HepG2 (cell line): Measurements from ENCODE around the gene PRMT7. TPM values are rescaled to one million over a fixed set of nuclear protein-coding genes. Genes with fewer than 3 reads are reported as not detected.
A peak's percentile ranks its signal among the peaks of the same experiment; 100 is the strongest.

Experiments used
- ATAC-seq: fragments of 200-7000 bp; cut with Tn5 transposase; 3 replicates; pipeline ENCODE4 v1.9.1; 2020; ENCODE audit warnings: mild to moderate bottlenecking, moderate library complexity
- BruUV-seq: library from RNA; stranded (reverse); fragments of 400-500 nt; replicated peaks from 2 replicates; lab custom pipeline; 2021; lab: Mats Ljungman, UMichigan
- CTCF ChIA-PET: fragments of 300-600 bp; formaldehyde crosslinking; extraction: SDS; loops from one replicate; lab custom pipeline; 2021; ENCODE audit warnings: low total read pairs, inconsistent platforms, low intra/inter-chr PET ratio; lab: Yijun Ruan, JAX
- POLR2A ChIA-PET: fragments of 350-600 bp; sonication (Branson Sonifier 250); formaldehyde crosslinking; loops from one replicate; lab custom pipeline; 2020; ENCODE audit warnings: antibody characterized with exemption, inconsistent platforms; lab: Yijun Ruan, JAX
- DNase-seq: peaks from one replicate; pipeline ENCODE4 v3.0.0-alpha.2; 2015; ENCODE audit warnings: low spot score
- FAIRE-seq: peaks from 3 replicates; lab custom pipeline; 2011; peaks lifted over from hg19 to GRCh38; lab: Jason Lieb, UNC
- H2AFZ ChIP-seq: one replicate; pipeline ENCODE4 v1.6.1; 2011; ENCODE audit warnings: low read length, inconsistent platforms
- H3K27ac ChIP-seq: fragments of 300-600 bp; 3 replicates; pipeline ENCODE4 v1.8.0; 2011; ENCODE audit warnings: mixed run types, mild to moderate bottlenecking, mixed read lengths, low read length, inconsistent platforms; ENCODE audit not compliant: insufficient read depth; ENCODE audit errors: extremely low read length
- H3K27me3 ChIP-seq, 2 experiments: fragments of 200-600 bp in 1 of 2; 2 replicates in 1 of 2; 3 replicates in 1 of 2; pipeline versions ENCODE4 v1.6.0 to v1.8.0; 2011; ENCODE audit warnings: low read length in 2 of 2, mild to moderate bottlenecking in 2 of 2, moderate library complexity in 2 of 2, inconsistent platforms in 1 of 2; ENCODE audit not compliant: insufficient read depth in 2 of 2, control insufficient read depth in 1 of 2
- H3K36me3 ChIP-seq, 2 experiments: fragments of 200-600 bp in 1 of 2; replicated peaks in 1 of 2; 2 replicates in 1 of 2; 3 replicates in 1 of 2; pipeline versions ENCODE4 v1.5.1 to v1.8.0; 2011; ENCODE audit warnings: low read length in 2 of 2, inconsistent platforms in 1 of 2; ENCODE audit not compliant: insufficient read depth in 2 of 2, control insufficient read depth in 1 of 2
- H3K4me1 ChIP-seq: 2 replicates; pipeline ENCODE4 v1.5.1; 2012; ENCODE audit warnings: low read length, inconsistent platforms; ENCODE audit not compliant: insufficient read depth
- H3K4me2 ChIP-seq: 2 replicates; pipeline ENCODE4 v1.6.0; 2011; ENCODE audit warnings: low read depth, low read length, inconsistent platforms
- H3K4me3 ChIP-seq, 3 experiments: fragments of 200-600 bp in 1 of 3; sonication (generic), shearing (Covaris generic) in 1 of 3; replicated peaks in 1 of 3; 2 replicates each; pipeline ENCODE4 v1.5.1; 2011 to 2016; ENCODE audit warnings: low read length in 3 of 3, inconsistent platforms in 2 of 3, low read depth in 2 of 3, mild to moderate bottlenecking in 2 of 3, control low read depth in 1 of 3, mixed read lengths in 1 of 3; ENCODE audit not compliant: insufficient read depth in 1 of 3
- H3K79me2 ChIP-seq: one replicate; pipeline ENCODE4 v1.6.1; 2011; ENCODE audit warnings: low read length, inconsistent platforms; ENCODE audit not compliant: insufficient read depth
- H3K9ac ChIP-seq: 2 replicates; pipeline ENCODE4 v1.6.0; 2011; ENCODE audit warnings: mild to moderate bottlenecking, low read depth, low read length, inconsistent platforms; ENCODE audit not compliant: insufficient read depth
- H3K9me3 ChIP-seq: 2 replicates; pipeline ENCODE4 v1.5.1; 2012; ENCODE audit warnings: mild to moderate bottlenecking, low read length
- H4K20me1 ChIP-seq: 2 replicates; pipeline ENCODE4 v1.6.0; 2011; ENCODE audit warnings: inconsistent platforms, mild to moderate bottlenecking, low read length, moderate library complexity; ENCODE audit not compliant: insufficient read depth
- CBFB ChIP-seq: sonication (generic); formaldehyde crosslinking; IDR thresholded peaks from 2 replicates; pipeline ENCODE4 v1.4.0; 2020; ENCODE audit warnings: missing genetic modification reagents
- EP300 ChIP-seq, 3 experiments: sonication (generic) in 1 of 3; formaldehyde crosslinking in 1 of 3; IDR thresholded peaks; 2 replicates each; pipeline versions ENCODE4 v1.5.1 to v1.6.1; 2011 to 2020; ENCODE audit warnings: low read depth in 2 of 3, low read length in 2 of 3, borderline replicate concordance in 1 of 3, improper control_type of control experiment in 1 of 3, mild to moderate bottlenecking in 1 of 3, missing genetic modification reagents in 1 of 3, moderate library complexity in 1 of 3
- FOXK1 ChIP-seq: sonication (generic); formaldehyde crosslinking; IDR thresholded peaks from 2 replicates; pipeline ENCODE4 v1.4.0; 2020; ENCODE audit warnings: low read depth, missing genetic modification reagents, borderline replicate concordance
- ISX ChIP-seq: sonication (generic); formaldehyde crosslinking; conservative IDR thresholded peaks from 2 replicates; pipeline ENCODE4 v1.5.0; 2020; ENCODE audit warnings: missing genetic modification reagents
- KDM3A ChIP-seq: IDR thresholded peaks from 2 replicates; pipeline ENCODE4 v1.6.1; 2018; ENCODE audit warnings: low read depth, missing compliant biosample characterization
- MTA3 ChIP-seq: sonication (generic); formaldehyde crosslinking; IDR thresholded peaks from 2 replicates; pipeline ENCODE4 v1.4.0; 2020; ENCODE audit warnings: missing genetic modification reagents
- RBFOX2 ChIP-seq: fragments of 200-400 bp; formaldehyde crosslinking; IDR thresholded peaks from 2 replicates; pipeline ENCODE4 v1.6.1; 2017; ENCODE audit warnings: low read depth, mild to moderate bottlenecking, low read length
- RORA ChIP-seq: sonication (generic); formaldehyde crosslinking; IDR thresholded peaks from 2 replicates; pipeline ENCODE4 v1.5.0; 2020; ENCODE audit warnings: mild to moderate bottlenecking, missing genetic modification reagents, moderate library complexity
- RXRB ChIP-seq: IDR thresholded peaks from 2 replicates; pipeline ENCODE4 v1.6.1; 2016; ENCODE audit warnings: borderline replicate concordance, missing genetic modification reagents, missing compliant biosample characterization
- SP1 ChIP-seq, 2 experiments: fragments of 450-650 bp in 1 of 2; sonication (generic) in 1 of 2; formaldehyde crosslinking in 1 of 2; IDR thresholded peaks; 2 replicates each; pipeline versions ENCODE4 v1.4.0 to v1.6.1; 2016 to 2020; ENCODE audit warnings: missing genetic modification reagents in 1 of 2
- TCF7L2 ChIP-seq: IDR thresholded peaks from 2 replicates; pipeline ENCODE4 v1.6.1; 2011; ENCODE audit warnings: mild to moderate bottlenecking, low read depth, low read length, moderate library complexity
- TERF1 ChIP-seq: sonication (generic); formaldehyde crosslinking; IDR thresholded peaks from 2 replicates; pipeline ENCODE4 v1.8.0; 2022; ENCODE audit warnings: mild to moderate bottlenecking, missing genetic modification reagents, moderate library complexity
- ZNF121 ChIP-seq: sonication (generic); formaldehyde crosslinking; IDR thresholded peaks from 2 replicates; pipeline ENCODE4 v1.5.0; 2020; ENCODE audit warnings: mild to moderate bottlenecking, missing genetic modification reagents
- ZNF296 ChIP-seq: sonication (generic); formaldehyde crosslinking; conservative IDR thresholded peaks from 2 replicates; pipeline ENCODE4 v1.5.0; 2020; ENCODE audit warnings: mild to moderate bottlenecking, missing genetic modification reagents
- ZNF34 ChIP-seq: sonication (generic); formaldehyde crosslinking; IDR thresholded peaks from 2 replicates; pipeline ENCODE4 v1.4.0; 2020; ENCODE audit warnings: mild to moderate bottlenecking, missing genetic modification reagents, borderline replicate concordance
- ZNF430 ChIP-seq: sonication (generic); formaldehyde crosslinking; IDR thresholded peaks from 2 replicates; pipeline ENCODE4 v1.9.0; 2021; ENCODE audit warnings: mild to moderate bottlenecking, missing genetic modification reagents
- ZNF772 ChIP-seq: sonication (generic); formaldehyde crosslinking; IDR thresholded peaks from 2 replicates; pipeline ENCODE4 v1.5.0; 2020; ENCODE audit warnings: mild to moderate bottlenecking, missing genetic modification reagents
- ZSCAN12 ChIP-seq: sonication (generic); formaldehyde crosslinking; IDR thresholded peaks from 2 replicates; pipeline ENCODE4 v1.9.0; 2021; ENCODE audit warnings: mild to moderate bottlenecking, missing genetic modification reagents
- WGBS: methylation state at CpG from one replicate; pipeline ENCODE4 v1.1.6; 2017; ENCODE audit warnings: low lambda C conversion rate; 5-methylcytosine and 5-hydroxymethylcytosine counted together
- in situ Hi-C: cut with HindIII; loops from 2 replicates; pipeline ENCODE4 v1.10.0; 2017; ENCODE audit warnings: low pct_unique_long_range_greater_than_20kb; ENCODE audit not compliant: extremely low pct_ligation_motif_present
- intact Hi-C: fragments of 100-400 bp; cut with micrococcal nuclease; formaldehyde crosslinking; loops from one replicate; pipeline ENCODE4 v1.10.0; 2022; ENCODE audit not compliant: unreplicated experiment
- polyA plus RNA-seq, 8 experiments: library from polyadenylated mRNA; depleted of rRNA in 3 of 8; stranded (reverse) in 7 of 8; unstranded in 1 of 8; fragments of >200 nt; fragmentation: Illumina TruSeq in 4 of 8; extraction: Trizol in 4 of 8; gene quantifications; 2 replicates each; pipeline versions ENCODE4 v1.2.1 to v1.2.3, GENCODE V29; 2011 to 2016; ENCODE audit warnings: low read depth in 4 of 8, missing spikeins in 1 of 8, mixed read lengths in 1 of 8; ENCODE audit not compliant: insufficient read depth in 1 of 8
- total RNA-seq, 5 experiments: library from RNA; depleted of rRNA; stranded (reverse); fragments of >200 nt; fragmentation: Illumina TruSeq; extraction: Trizol; gene quantifications; 2 replicates each; pipeline ENCODE4 v1.2.3, GENCODE V29; 2016; ENCODE audit warnings: low read depth in 1 of 5
- TF ChIP-seq, protein P1 (sequence below): sonication (generic); formaldehyde crosslinking; IDR thresholded peaks from 2 replicates; pipeline ENCODE4 v1.9.0; 2021; ENCODE audit warnings: missing genetic modification reagents, borderline replicate concordance
- TF ChIP-seq, protein P2 (sequence below): sonication (generic); formaldehyde crosslinking; IDR thresholded peaks from 2 replicates; pipeline ENCODE4 v1.4.0; 2020; ENCODE audit warnings: missing genetic modification reagents

Gene PRMT7
- total and polyA plus RNA-seq, 2 of the 13 experiments (the other 11 are each of a cell fraction or from before 2014, with no cell fraction given): 47.5 to 55.0 TPM

DNA sequence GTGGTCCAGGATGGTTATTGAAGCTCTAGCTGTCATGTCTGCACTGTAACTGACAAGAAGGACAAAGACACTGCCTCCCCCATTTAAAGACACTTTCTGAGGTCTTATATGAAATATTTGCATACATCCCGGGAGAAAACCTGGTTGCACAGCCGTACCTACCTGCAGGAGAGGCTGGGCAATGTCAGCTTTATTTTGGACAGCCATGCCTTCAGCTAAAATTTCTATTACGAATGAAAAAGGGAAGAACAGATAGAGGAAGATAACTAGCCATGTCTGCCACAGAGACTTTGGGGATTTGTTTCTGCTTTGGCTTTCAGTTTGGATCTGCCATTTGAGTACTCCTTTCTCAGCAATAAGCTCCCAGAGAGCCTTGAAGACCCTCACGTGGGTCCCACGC lies 27.5 kb upstream of the PRMT7 start:
- H3K4me3 ChIP-seq: no peak overlapping the region
- ATAC-seq (no peak), DNase-seq (no peak), FAIRE-seq (no peak)
- WGBS: 76% methylated on average over 5 of the region's 5 CpGs
- peaks cover 46% of the 10 kb centered on the region for H3K79me2 ChIP-seq
- no peaks in the 10 kb centered on the region for H3K9me3 ChIP-seq
- BruUV-seq: no TSS peak
- H2AFZ ChIP-seq: no peak overlapping the region
- no peak for TF ChIP-seq RORA (CRISPR knock-in tag)
- TF ChIP-seq, protein P1, sequence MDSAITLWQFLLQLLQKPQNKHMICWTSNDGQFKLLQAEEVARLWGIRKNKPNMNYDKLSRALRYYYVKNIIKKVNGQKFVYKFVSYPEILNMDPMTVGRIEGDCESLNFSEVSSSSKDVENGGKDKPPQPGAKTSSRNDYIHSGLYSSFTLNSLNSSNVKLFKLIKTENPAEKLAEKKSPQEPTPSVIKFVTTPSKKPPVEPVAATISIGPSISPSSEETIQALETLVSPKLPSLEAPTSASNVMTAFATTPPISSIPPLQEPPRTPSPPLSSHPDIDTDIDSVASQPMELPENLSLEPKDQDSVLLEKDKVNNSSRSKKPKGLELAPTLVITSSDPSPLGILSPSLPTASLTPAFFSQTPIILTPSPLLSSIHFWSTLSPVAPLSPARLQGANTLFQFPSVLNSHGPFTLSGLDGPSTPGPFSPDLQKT (CRISPR knock-in tag): no peak
- TF ChIP-seq SP1 (IDR thresholded peaks at IDR 0.05): no peak
- no peak for TF ChIP-seq SP1 (CRISPR knock-in tag; IDR thresholded peaks at IDR 0.05)
- no peak for TF ChIP-seq ZNF121 (CRISPR knock-in tag)
- no peak for TF ChIP-seq TCF7L2
- TF ChIP-seq ISX (CRISPR knock-in tag): no peak
- TF ChIP-seq KDM3A (CRISPR knock-in tag): no peak
- no peak for TF ChIP-seq FOXK1 (CRISPR knock-in tag)
- TF ChIP-seq ZNF430 (CRISPR knock-in tag): no peak
- TF ChIP-seq RXRB (CRISPR knock-in tag): no peak
- no peak for TF ChIP-seq ZNF34 (CRISPR knock-in tag)
- TF ChIP-seq ZNF772 (CRISPR knock-in tag): no peak
- no peak for TF ChIP-seq ZNF296 (CRISPR knock-in tag)
- TF ChIP-seq TERF1 (CRISPR knock-in tag): no peak
- no peak for TF ChIP-seq MTA3 (CRISPR knock-in tag)
- TF ChIP-seq, protein P2, sequence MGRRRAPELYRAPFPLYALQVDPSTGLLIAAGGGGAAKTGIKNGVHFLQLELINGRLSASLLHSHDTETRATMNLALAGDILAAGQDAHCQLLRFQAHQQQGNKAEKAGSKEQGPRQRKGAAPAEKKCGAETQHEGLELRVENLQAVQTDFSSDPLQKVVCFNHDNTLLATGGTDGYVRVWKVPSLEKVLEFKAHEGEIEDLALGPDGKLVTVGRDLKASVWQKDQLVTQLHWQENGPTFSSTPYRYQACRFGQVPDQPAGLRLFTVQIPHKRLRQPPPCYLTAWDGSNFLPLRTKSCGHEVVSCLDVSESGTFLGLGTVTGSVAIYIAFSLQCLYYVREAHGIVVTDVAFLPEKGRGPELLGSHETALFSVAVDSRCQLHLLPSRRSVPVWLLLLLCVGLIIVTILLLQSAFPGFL (CRISPR knock-in tag): no peak
- no peak for TF ChIP-seq CBFB (CRISPR knock-in tag)
- no peak for TF ChIP-seq EP300 (IDR thresholded peaks at IDR 0.05; ENCODE audit: low read depth in 2 of 2, low read length in 2 of 2)
- TF ChIP-seq EP300 (CRISPR knock-in tag; IDR thresholded peaks at IDR 0.05; ENCODE audit: borderline replicate concordance): no peak
- no peak for TF ChIP-seq ZSCAN12 (CRISPR knock-in tag)
- TF ChIP-seq RBFOX2: no peak
- in situ Hi-C loops (no loop called here), intact Hi-C loops (no loop called here)
- no peaks in the 10 kb centered on the region for H3K27me3 ChIP-seq
- peaks cover 77% of the 10 kb centered on the region for H3K4me1 ChIP-seq
- CTCF ChIA-PET: no interaction called here
- no peak overlapping the region for H3K9ac ChIP-seq
- peak overlapping the region; percentile 23 for H3K27ac ChIP-seq
- POLR2A ChIA-PET: interaction anchor here (0.9 to 4.3 kb wide), 7 partner anchors 11 to 47 kb away, joined by 3 to 22 read pairs (median 5); partner anchors contain the start of genes ESRP2, PRMT7, SLC7A6 and SLC7A6OS
- no peak overlapping the region for H3K4me2 ChIP-seq
- no peaks in the 10 kb centered on the region for H4K20me1 ChIP-seq
- peaks cover 16 to 51% of the 10 kb centered on the region in 2 experiments for H3K36me3 ChIP-seq
